ENCODE data around the gene WDR64.

Gene WDR64

DNA sequence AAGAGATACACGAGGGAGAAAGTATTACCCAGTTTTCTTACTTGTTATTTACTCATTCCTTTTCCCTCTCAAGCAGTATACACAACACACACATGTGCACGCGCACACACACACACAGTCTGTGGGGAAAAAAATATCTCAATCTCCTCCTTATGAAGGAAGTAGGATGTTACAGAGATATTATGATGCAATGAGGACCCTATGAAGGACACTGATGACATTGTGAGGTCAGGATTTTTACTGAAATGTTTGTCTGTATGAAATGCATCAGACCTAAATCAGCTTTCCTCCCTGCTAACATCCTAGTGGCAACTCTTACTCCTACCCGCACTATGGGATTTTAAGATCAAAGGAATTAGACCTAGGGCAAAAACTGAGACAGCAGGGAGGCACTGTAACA, at the start of gene WDR64:
Gene WDR64 (plus strand): TSS at position 270 of the 400 bp plus-strand sequence. CDS start 204 bp downstream, outside the sequence.
- DNase-seq: no peak

DNA sequence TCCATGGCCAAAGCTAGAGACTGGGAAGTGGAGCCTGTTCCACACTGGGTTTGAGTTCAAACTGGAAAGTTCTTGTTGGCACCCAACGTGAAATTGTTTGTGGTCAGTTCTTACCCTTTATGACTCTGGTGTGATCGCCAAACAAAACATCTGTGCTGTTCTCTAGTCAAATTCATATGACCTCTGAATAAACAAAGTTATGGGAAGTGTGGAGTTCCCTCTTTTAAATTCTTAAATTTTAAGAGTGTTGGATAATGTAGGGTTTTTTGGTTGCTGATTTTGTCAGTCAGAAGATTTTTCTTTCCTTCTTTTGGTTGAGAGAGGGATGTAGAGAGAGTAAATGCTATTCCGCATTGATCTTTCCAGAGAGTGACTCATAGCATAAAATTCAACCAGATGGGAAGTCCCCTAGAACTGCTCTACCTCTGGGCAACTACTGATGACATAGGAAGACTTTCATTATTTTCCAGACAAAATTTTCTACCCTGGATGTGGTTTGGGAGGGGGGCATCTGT, 48.3 kb upstream of the WDR64 start:
- DNase-seq: no peak

DNA sequence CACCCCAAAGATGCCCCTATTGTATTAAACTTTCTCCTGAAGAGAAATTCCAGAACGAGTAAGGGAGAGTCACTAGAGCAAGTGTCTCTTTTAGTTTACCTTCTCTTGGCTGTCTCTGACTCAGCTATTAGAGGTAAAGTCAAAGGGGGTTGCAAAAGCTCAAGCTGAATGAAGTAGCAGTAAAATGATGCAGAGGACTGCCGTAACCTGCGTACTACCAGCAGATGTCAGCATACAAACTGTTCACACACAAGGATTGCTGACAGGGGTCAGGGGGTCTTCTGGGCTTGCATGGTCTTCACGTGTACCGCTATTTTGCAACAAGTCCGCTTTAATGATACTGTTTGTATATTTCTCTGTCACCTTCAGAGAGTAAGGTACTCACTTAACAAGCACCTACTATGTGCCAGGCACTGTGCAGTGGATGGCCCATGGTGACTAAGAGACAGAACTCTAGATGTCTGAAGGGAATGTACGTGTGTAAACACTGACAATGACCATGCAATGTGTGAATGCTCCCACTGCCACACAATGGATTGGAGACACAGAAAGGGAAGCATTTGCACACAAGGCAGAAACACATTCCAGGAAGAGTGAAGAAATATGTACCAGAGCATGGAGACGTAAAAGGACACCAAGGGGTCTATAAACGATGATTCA, 46.8 kb upstream of the WDR64 start:
- no peak for DNase-seq

DNA sequence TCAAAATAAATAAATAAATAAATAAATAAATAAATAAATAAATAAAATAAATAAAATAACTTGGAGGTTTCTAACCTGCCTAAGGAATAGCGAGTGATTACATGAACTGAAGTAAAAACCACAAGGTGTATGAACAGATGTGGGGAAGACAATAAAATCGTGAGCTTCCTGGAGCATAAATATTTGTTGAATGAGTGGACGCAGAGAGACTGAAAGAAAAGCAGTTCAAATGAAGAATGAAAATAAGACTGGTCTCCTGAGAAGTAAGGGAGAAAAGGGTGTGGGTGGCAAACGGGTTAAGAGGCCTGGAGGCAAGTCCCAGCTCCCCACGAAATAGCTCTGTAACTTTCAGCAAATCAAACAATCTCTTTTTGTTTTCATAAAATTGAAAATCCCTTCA, 45.5 kb upstream of the WDR64 start:
- DNase-seq: no peak

DNA sequence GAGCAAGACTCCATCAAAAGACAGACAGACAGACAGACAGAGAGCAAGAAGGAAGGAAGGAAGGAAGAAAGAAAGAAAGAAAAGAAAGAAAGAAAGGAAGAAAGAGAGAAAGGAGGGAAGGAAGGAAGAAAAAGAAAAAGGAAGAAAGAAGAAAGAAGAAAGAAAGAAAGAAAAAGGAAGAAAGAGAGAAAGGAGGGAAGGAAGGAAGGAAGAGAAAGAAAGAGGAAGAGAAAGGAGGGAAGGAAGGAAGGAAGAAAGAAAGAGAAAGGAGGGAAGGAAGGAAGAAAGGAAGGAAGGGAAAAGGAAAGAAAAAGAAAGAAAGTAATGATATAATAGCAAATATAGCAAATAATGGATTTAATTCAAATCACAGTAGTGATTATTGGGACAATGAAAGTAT, 44.6 kb upstream of the WDR64 start:
- DNase-seq: no peak

DNA sequence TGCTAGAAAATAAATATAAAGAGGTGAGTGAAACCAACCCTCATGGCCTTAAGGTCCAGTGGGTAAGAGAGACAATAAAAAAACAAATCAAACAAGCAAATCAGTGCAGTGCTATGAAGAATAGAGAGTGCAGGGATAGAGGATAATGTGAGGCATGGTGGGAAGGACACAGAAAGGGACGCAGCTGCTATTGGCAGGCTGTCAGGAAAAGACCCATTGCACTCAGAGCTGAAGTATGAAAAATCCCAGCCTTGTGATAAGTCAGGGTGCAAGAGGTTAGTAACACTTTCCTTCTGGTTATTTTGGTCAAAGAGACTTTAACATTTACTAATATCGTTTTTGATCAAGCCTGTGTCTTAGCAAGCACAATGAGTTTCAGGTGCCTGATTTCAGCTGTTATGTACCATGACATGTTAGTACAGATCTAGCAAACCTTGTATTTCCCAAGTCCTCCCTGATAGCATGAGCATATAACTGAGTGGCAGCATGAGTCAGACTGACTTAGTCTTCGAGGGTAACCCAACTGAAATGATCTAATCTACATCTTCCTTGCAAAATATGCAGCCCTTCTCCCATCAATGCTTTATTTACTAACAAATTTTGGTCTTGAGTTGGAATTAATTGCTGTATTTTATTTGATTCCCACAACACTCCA, 43.6 kb upstream of the WDR64 start:
- no peak for DNase-seq

DNA sequence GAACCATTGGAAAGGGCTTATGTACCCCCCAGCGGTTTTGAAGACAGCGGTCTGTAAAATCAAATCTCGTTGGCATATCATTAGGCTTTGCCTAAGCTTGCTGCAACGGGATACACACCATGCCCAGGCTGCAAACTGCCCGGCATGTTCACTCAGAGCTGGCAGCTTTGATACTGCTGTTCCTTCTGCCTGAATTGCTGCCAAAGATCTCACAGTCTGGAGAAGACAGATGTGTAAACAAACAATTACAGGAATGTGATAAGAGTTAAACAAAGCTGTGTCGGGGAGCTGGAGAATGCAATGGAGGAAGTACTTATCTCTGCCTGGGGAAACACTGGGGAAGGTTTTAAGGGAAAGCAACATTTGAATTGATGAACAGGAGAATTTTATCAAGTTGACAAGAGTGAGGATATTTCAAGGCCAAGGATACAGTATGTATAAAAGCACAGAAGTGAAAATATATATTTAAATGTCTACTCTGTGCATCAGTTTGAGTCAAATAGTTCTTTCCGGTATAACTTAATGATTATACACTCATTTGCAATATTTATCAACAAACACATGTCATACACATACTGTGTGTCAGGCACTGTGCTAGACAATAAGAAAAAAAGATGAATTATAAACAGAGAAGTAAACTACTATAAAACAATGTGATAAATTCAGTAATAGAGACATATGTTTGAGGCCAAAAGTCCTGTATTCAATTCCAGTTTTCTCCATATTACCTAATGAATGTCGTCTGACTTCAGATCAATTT, 41.8 kb upstream of the WDR64 start:
- DNase-seq: no peak

DNA sequence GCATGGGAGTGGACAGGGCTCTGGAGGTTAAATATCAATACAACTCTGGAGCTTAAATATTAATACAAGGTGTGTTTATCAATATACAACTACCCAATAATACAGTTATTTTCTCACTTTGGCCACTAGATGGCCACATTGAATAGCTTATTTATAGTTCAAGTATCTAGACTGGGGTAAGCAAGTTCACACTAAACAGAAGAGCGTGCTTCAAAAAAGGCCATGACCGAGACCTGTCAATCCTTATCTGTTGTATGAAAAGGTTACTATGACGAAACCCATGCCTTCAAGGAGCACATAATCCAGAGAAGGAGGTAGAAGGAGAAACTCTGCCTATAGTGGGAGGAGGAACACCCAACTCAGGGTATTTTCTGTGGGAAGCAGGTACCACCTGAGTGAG, 41.0 kb upstream of the WDR64 start:
- peak; percentile 23 for DNase-seq

DNA sequence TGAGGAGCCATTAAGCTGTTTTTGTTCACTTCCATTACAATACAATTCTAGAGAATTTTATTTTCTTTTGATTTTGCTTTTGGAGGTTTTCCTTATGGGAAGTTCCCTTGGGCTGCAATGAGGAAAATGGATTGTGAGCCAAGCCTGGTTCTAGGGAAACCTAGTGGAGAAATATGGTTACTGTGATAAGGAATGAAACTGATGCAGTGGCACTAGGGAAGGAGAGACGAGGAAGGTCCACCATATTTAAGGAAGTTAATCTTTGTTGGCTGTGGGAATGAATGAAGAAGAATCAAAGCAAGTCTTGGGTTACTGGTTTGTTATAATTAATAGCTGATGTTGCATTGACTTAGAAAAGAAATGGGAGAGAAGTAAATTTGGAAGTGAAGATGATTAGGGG, 40.3 kb upstream of the WDR64 start:
- no peak for DNase-seq

DNA sequence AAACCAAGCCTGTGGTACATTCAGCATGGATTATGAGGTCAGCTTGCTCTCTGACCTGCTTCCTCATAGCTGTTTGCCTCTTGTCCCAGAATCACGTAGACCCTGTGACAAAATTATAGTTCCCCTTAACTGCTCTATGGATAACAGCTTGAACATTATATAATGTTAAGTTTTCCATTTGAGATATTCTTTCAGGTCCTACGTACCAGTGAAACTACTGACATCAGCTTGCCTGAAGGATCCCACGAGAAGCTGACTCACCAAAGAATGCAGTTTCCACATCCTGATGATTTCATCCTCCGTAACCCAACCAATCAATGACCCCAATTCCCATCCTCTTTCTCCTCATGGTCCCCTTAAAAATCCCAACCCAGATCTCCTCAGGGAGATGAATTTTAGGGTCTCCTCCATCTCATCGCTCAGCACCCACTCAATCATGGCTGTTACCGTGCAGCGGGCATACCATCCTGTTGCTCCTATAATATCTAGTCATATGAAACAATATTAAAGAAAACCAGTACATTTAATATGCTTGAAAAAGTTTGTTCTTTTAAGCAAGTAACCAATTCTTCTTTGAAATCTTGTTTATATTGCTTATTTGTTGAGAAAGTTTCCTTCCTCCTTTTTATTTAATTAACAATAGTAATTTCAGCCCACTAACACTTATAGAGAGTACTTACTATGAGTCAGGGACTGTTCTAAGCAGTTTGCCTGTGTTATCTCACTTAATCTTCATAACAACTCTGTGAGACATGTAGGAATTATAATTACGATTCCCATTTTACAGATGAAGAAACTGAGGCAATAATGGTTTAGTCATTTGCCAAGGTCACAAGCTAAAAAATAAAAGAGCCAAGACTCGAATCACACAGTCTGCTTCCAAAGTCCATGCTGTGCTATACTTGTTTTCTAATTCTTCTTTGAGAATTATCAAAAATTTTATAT, 39.3 kb upstream of the WDR64 start:
- no peak for DNase-seq

DNA sequence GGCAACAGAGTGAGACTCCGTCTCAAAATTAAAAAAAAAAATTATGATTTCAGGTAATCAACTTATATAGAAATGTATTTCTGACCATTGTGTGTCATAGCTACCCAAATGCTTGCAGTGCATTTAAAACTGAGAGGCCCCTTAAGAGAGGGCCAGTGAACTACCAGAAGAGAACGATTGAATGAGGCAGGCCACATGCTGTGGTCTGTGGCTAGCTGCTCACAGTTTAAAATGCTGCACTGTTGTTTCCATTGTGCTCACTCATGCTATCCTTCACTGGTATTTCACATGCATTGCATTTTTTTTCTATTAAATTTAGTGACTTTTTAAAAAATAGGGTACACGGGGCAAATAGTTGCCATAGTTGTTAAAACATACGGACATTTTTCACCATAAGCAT, 37.9 kb upstream of the WDR64 start:
- DNase-seq: no peak

DNA sequence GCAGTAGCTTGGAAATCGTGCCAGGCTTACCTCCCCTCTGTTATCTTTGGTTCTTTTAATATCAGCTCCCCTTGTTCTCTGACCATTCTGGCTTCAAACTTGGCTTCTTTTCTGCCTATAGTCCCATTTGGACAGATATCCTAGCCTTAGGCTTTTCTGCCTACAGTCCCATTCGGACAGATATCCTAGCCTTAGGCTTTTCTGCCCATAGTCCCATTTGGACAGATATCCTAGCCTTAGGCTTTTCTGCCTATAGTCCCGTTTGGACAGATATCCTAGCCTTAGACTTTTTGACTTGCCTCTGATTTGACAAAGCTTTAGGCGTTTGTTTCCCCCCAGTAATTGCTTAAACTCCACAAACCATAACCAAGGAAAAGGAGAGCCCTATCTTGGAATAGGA, 37.5 kb upstream of the WDR64 start:
- DNase-seq: no peak

DNA sequence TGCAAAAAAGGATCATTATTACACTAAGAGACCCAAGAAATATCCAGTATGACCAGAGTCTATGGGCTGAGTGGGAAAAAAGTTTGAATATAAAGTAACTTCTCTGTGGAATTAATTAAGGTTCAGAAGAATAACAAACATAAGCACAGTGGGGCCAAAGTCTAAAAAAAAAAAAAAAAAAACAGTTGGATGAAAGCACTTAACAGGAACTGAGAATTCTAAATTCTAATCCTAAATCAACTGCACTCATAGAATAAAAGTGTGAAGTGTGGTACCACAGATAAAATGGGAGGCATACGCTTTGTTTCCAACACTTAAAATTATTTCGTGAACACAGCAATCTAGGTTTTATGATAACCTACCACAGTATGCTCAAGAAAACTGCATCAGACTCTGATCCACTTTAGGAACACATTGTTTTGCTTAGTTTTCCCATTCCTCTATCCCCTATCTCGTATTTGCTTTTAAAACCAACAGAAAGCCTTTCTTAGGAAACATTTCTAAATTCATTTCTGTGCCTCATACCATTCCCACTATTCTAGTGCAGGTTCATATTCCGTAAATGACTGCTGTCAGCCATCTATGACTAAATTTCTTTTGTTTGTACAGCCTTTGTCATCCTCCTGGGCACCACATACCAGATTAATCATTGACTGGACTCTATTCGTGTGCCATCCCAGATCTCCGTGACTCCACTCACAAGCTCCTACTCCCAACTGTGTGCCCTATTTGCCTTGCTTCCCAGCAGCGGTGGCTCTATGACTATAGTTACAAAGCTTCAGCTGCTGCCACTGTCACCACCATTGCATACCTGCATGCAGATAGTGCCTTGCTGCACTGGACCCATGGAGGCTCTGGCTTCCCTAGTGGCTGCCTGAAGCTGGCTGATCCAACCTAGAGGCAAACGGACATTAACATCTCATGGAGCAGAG, 36.8 kb upstream of the WDR64 start:
- no peak for DNase-seq

DNA sequence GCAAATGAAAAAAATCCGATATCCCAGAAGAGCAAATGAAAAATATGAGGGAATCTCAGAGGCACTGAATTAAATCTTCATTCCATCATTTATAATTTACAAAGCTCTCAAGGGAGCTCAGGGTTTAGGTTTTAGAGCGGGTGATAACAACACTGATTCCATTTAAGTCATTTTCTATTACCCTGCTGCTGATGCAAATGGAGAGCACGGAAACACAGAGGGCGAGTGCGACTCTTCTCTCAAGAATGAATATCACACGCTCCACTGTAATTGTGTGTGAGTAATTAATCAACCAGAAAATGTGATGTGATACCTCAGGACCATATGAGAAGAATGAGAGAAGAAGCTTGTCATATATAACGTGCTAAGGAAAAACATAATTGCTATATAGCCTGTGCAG, 34.7 kb upstream of the WDR64 start:
- DNase-seq: no peak

DNA sequence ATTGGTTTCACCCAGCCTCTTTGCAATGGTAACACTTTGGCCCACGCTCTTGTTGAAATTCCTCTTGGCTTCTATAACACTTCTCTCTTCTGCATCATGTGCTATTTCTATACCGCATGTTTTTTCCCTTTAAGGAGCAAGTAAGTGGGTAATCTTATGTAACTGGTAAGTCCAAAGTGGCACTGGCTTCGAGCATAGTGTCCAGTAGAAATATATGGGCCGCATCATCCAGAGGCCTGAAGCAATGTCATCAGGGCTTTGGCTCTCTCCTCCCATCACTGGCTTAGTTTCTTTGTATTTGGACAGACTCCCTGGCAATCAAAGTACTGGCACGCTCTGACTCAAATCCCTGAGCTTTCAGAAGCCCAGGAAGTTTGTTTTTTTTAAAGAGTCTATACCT, 29.4 kb upstream of the WDR64 start:
- no peak for DNase-seq

DNA sequence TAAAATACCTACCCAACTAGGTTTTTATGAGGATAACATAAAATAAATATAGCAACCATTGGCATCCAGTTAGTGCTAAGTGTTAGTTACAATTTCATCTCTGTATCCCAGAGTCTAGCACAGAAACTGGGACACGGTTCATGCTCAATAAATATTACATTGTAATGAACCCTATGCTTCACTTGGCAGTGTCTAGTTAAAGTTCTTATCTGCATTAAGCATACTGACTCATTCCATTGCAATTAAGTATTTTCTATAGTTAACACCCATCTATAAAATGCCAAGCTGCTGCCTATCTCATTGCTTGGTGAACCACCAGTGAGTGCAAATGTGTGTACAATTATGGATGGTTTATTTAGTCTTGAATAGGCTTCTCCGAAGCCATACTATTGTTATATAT, 27.1 kb upstream of the WDR64 start:
- DNase-seq: no peak

DNA sequence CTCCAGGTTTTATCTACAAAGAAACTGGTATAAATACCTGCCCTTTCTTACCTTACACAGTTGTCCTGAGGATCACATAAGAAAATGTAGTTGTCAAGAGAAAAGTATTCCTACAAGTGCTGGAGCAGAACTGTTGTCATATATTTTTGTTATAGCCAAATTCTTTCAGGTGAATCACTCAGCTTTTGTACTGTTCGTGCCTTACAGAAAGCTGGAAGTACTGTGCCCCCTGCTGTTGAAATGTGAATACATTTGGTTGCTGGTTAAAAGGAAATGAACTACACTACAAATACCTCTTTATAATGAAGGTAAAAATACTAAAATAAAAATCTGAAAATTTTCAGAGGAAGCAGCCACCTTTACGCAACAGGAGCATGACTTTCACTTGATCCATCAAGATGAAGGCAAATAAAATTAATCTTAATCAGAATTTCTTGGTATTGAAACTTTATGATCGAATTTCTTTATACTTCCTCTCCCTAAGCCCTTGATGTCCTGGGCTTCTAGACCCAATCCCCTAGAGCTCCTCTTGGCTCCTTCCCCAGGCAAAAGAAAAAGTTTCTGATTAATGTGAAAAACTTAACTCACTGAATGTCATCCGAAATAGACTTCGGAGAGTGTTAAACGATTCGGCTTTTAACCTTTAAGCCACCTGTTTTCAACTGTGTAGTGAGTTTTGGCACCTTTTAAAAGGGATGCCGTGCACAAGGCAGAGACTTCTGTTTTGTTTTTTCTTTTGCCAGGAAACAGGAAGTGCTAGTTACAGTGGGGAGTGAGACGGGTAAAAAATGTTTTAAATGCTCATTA, 24.4 kb upstream of the WDR64 start:
- no peak for DNase-seq

DNA sequence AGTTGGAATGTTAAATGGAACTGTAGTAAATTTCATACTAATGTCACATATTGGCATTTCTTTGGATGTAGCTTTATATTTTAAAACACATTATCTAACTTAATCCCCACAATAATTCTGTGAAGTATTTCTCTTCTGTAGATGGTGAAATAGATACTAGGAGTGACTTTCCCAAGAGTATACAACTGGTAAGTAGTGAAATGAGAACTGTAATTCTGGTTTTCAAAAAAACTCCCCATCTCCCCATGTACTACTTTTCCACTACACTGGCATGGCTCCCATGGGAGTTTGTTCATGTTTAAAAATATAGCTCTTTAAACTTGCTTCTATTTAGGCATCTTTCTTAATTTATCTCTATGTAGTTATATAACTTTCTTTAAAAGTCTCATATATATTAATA, 22.1 kb upstream of the WDR64 start:
- no peak for DNase-seq

DNA sequence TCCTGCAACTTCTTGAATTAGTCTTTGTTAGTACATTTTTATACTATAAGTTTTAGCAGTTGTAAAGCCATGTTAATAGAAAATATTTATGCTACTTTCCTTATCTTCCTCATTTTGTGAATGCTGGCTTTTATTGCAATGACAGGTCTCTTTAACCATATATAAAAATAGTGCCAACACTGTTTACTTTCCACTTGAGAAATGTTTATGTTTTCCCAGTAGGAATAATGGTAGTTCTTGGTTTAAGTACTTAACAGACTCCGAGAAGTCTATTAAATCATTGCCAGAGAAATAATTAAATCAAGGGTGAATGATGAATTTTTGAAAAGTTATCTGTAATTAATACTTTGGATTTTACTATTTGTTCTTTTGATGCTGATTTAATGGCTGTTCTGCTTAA, 21.6 kb upstream of the WDR64 start:
- DNase-seq: no peak

DNA sequence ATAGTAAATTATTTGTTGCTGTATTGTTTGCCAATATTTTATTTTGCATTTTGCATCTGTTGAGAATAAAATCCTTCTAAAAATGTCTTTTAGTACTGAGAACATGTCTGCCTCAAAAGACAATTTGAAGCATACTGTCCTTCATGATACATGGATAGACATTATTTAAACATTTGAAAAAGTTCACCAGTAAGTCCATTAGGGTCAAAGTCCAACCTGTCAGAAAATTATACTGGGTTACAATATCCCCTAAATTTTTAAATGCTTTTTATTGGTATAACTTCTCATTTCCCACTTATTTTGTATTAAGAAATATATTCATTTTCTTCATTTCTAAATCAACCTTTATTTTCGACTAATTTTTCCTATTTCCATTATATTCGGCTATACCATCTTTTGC, 21.2 kb upstream of the WDR64 start:
- DNase-seq: no peak

DNA sequence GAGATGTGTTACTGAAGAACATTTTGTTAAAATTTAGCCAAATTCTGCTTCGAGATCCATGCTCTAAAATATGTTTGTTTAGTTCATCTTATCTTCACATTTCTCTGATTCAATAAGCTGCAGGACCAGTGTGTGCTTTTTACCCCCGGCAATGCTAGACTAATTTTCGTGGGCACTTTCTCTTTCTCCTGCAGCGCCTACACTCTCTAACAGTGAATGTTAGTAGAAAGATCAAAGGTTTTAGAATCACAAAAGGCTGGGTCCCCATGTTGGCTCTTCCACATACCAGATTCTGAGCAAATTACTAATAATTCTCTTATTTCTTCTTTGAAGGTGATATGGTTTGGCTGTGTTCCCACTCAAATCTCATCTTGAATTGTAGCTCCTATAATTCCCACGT, 20.4 kb upstream of the WDR64 start:
- no peak for DNase-seq

Data from NCI-H1417 treated with DMSO at 0.1 percent for 48 hours (cell line).